GM06990 (cell line): ENCODE measurements around the gene OR2F1.

Experiments used
- DNase-seq: peaks from one replicate; pipeline ENCODE4 v3.0.0-alpha.2; 2011; ENCODE audit not compliant: insufficient read length; ENCODE audit errors: extremely low read depth
- H3K27me3 ChIP-seq: replicated peaks from 2 replicates; pipeline ENCODE4 v1.6.0; 2011; ENCODE audit warnings: low read length; ENCODE audit not compliant: control insufficient read depth, insufficient read depth
- H3K36me3 ChIP-seq: 2 replicates; pipeline ENCODE4 v1.5.1; 2011; ENCODE audit warnings: low read length; ENCODE audit not compliant: control insufficient read depth, insufficient read depth
- H3K4me3 ChIP-seq: replicated peaks from 2 replicates; pipeline ENCODE4 v1.5.1; 2011; ENCODE audit warnings: low read depth, mild to moderate bottlenecking, control low read depth, low read length
- TF ChIP-seq, protein P1 (sequence below): IDR thresholded peaks from 2 replicates; pipeline ENCODE4 v1.5.1; 2011; ENCODE audit warnings: low read length, control low read depth, mild to moderate bottlenecking, inconsistent platforms; ENCODE audit not compliant: insufficient read depth, poor library complexity, severe bottlenecking

Gene OR2F1

DNA sequence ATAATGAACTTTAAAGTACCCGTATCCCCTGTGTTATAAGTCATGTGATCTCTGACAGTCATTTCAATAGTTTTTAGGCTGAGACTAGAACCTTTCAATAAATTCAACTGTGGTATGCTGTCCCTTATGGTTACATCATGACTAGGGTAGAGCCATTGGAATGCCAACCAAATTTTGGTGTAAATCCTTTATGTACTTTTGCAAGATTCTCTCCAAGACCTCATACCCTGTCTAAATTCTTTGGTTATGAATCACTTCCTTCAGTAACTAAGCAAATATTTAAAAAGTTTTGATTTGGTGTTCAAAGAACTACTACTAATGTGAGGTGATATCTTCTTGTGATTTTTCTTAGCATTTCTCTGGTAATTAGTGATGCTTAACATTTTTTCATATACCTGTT lies 24.7 kb downstream of the OR2F1 start:
- Histone ChIP-seq H3K27me3 (no peaks in the 10 kb centered on the region), H3K4me3 (no peak overlapping the region), H3K36me3 (no peaks in the 10 kb centered on the region)
- TF ChIP-seq, protein P1, sequence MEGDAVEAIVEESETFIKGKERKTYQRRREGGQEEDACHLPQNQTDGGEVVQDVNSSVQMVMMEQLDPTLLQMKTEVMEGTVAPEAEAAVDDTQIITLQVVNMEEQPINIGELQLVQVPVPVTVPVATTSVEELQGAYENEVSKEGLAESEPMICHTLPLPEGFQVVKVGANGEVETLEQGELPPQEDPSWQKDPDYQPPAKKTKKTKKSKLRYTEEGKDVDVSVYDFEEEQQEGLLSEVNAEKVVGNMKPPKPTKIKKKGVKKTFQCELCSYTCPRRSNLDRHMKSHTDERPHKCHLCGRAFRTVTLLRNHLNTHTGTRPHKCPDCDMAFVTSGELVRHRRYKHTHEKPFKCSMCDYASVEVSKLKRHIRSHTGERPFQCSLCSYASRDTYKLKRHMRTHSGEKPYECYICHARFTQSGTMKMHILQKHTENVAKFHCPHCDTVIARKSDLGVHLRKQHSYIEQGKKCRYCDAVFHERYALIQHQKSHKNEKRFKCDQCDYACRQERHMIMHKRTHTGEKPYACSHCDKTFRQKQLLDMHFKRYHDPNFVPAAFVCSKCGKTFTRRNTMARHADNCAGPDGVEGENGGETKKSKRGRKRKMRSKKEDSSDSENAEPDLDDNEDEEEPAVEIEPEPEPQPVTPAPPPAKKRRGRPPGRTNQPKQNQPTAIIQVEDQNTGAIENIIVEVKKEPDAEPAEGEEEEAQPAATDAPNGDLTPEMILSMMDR, result no peak
- DNase-seq, result no peak

DNA sequence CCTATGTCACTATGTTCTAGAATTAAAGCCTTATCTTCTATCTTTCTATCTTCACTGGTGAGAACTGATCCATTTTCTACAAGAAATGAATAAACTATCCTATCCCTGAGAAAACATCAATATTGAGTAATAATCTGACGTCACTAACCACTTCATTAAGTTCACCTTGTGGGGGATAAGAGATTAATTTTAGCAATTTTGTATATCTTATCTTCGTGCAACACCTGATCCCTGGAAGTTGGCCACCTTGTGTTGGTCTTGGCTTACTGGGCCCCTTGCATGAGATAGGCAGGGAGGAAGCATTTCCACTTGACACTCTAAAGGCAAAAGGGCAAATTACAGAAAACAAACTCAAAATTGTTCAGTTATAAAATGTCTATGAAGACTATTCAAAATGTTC lies 25.4 kb downstream of the OR2F1 start:
- DNase-seq, result no peak
- H3K4me3 ChIP-seq, result no peak overlapping the region
- H3K27me3 ChIP-seq, result no peaks in the 10 kb centered on the region
- TF ChIP-seq, protein P1, result no peak
- H3K36me3 ChIP-seq, result no peaks in the 10 kb centered on the region

DNA sequence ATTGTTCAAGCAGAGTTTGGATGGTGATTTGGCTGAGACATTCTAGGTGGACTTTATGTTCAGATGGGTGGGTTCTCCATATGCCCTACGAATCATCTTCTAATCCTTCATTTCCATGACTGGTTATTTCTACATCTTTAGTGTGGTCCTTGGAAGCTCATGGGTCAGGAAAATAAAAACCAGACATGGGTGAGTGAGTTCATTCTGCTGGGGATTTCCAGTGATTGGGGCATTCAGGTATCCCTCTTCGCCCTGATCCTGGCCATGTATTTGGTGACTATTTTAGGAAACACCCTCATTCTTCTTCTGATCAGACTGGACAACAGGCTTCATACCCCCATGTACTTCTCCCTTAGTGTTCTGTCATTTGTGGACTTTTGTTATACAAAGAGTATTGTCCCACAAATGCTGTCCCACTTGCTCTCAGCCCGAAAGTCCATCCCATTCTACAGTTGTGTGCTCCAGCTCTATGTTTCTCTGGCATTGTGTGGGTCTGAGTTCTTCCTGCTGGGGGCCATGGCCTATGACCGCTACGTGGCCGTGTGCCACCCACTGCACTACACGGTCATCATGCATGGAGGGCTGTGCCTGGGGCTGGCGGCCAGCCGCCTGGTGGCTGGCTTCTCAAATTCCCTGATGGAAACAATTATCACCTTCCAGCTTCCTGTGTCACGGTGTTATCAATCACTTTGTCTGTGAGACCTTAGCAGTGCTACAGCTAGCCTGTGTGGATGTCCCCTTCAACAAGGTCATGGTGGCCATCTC lies 26.3 kb downstream of the OR2F1 start:
- no peaks in the 10 kb centered on the region for H3K36me3 ChIP-seq
- TF ChIP-seq, protein P1, result no peak
- no peaks in the 10 kb centered on the region for H3K27me3 ChIP-seq
- H3K4me3 ChIP-seq, result no peak overlapping the region
- DNase-seq, result no peak

DNA sequence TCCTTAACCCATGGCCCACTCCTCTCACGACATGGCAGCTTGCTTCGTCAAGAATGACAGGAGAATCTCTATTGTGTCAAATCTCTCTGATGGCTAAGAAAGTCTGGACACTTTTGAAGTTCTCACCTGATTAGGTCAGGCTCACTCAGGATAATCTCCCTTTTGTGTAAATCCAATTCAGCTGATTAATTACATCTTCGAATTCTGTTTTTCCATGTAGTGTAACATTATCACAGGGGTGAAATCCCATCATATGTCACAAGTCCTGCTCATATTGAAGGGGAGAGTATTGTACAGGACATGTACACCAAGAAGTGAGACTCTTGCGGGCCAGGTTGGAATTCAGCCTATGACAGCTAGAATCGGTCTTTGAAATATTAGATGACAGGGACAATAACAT lies 29.3 kb downstream of the OR2F1 start:
- DNase-seq, result no peak
- Histone ChIP-seq H3K27me3 (no peaks in the 10 kb centered on the region), H3K4me3 (no peak overlapping the region), H3K36me3 (no peaks in the 10 kb centered on the region)
- TF ChIP-seq, protein P1, result no peak

DNA sequence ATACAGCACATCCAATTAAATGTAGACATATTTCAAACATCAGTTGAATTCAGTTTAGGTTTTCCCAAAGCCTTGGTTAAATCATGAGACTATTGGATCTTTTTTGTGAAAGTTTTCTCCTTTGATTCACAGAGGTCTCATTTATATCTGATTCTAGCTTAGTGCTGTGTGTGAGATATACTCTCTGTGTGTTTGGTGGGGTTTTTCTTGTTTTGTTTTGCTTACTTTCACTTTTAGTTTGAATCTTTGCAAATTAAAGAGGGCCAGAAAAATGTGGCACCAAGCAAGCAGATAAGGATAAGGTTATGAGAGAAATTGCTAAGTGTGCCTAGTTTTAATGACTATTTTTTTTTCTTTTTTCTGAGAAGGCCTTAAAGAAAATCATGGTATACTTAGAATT lies 32.9 kb downstream of the OR2F1 start:
- TF ChIP-seq, protein P1, result no peak
- Histone ChIP-seq H3K36me3 (no peaks in the 10 kb centered on the region), H3K27me3 (no peaks in the 10 kb centered on the region), H3K4me3 (no peak overlapping the region)
- DNase-seq, result peak; percentile 4
